ENCODE measurements around the gene RFX7. TPM values are rescaled to one million over a fixed set of nuclear protein-coding genes. Genes with fewer than 3 reads are reported as not detected.
A peak's percentile ranks its signal among the peaks of the same experiment; 100 is the strongest.
"Not testable (repeated sequence)": the region's sequence is repeated elsewhere in the genome, so short reads cannot be mapped to it uniquely, and the experiment has no call there.

Gene RFX7
- 10.1 TPM for total RNA-seq

- DNase-seq: peak; percentile 38
Observed at GRCh38 chr15:56243163-56244037, at the start of gene RFX7. Gene RFX7 (minus strand): TSS chr15:56243879. CDS start chr15:56243285, 594 bp downstream.

GRCh38 chr15:56292546-56293316 is 49.1 kb upstream of the RFX7 start:
- DNase-seq: no peak

- no peak for DNase-seq
Observed at GRCh38 chr15:56291741-56292140, 48.1 kb upstream of the RFX7 start.

- DNase-seq: no peak
Observed at GRCh38 chr15:56286213-56286612, 42.5 kb upstream of the RFX7 start.

GRCh38 chr15:56281145-56281544 is 37.5 kb upstream of the RFX7 start:
- no peak for DNase-seq

GRCh38 chr15:56273724-56274123 is 30.0 kb upstream of the RFX7 start:
- no peak for DNase-seq

GRCh38 chr15:56272454-56272853 is 28.8 kb upstream of the RFX7 start:
- no peak for DNase-seq

GRCh38 chr15:56266465-56266864 is 22.8 kb upstream of the RFX7 start:
- DNase-seq: not testable (repeated sequence)

- DNase-seq: no peak
Observed at GRCh38 chr15:56261854-56262509, 18.3 kb upstream of the RFX7 start.

- not testable (repeated sequence) for DNase-seq
Observed at GRCh38 chr15:56257306-56257705, 13.6 kb upstream of the RFX7 start.

- DNase-seq: no peak
Observed at GRCh38 chr15:56254265-56254664, 10.6 kb upstream of the RFX7 start.

GRCh38 chr15:56252386-56252785 is 8.7 kb upstream of the RFX7 start:
- no peak for DNase-seq

GRCh38 chr15:56251315-56252095 is 7.8 kb upstream of the RFX7 start:
- DNase-seq: no peak

GRCh38 chr15:56250626-56251025 is 6.9 kb upstream of the RFX7 start:
- no peak for DNase-seq

GRCh38 chr15:56249092-56249491 is 5.4 kb upstream of the RFX7 start:
- peak; percentile 13 for DNase-seq

- no peak for DNase-seq
Observed at GRCh38 chr15:56248311-56248992, 4.8 kb upstream of the RFX7 start.

GRCh38 chr15:56247266-56247665 is 3.6 kb upstream of the RFX7 start:
- DNase-seq: no peak

GRCh38 chr15:56245871-56246814 is 2.5 kb upstream of the RFX7 start:
- DNase-seq: peak; percentile 32

- DNase-seq: peak; percentile 13
Observed at GRCh38 chr15:56244811-56245576, 1.3 kb upstream of the RFX7 start.
